ENCODE results near the gene GALNT7.
A peak's percentile ranks its signal among the peaks of the same experiment; 100 is the strongest.

The GALNT7 gene

DNA sequence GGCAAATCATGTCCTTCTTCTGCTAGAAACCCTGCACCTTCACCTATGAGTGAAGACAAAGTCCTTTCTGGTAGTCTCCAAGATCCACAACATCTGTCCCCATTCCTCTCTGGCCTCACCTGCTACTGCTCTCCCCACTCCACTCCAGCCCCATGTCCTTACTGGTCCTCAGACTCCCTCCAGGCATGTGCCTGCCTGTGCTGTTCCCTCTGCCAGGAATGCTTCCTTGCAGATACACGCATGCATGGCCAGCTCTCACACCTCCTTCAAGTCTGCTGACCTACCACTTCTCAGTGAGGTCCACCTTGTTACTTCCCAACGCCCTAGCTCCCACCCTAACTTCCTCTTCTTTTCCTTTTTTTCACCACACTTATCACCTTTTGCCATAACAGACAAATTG, 147.4 kb downstream of the GALNT7 start:
- no peak for DNase-seq

DNA sequence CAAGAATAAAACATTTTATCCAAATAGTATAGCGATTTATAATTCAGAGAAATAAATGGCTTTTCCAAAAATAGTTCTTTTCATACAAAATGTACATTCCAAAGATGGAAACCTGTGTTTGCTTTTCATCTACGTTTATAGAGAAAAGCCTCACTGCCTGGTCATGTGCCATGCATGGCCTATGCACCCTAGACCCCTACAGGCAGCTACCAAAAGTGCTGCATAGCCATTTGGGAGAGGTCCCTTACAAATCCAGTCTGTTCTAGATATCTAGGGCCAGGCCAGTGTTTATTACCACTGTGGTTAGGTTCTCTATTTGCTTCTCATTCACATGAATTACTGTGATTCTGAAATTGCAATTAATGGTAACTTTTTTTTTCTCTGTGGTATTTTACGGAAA, 148.4 kb downstream of the GALNT7 start:
- DNase-seq, result no peak

DNA sequence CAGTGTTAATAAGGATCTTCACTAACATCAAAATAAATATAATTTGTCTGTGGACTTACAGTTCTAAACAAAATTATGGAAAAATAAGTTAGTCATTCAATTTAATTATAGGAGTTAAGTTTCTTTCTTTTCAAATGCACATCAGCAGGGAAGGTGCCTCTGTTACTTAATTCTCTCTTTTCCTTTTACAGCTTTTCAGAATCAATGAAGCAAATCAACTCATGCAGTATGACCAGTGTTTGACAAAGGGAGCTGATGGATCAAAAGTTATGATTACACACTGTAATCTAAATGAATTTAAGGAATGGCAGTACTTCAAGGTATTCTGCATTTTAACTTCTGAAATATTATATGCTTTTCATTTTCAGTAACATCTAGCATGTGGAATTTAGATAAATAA, 149.6 kb downstream of the GALNT7 start:
- DNase-seq, result no peak

DNA sequence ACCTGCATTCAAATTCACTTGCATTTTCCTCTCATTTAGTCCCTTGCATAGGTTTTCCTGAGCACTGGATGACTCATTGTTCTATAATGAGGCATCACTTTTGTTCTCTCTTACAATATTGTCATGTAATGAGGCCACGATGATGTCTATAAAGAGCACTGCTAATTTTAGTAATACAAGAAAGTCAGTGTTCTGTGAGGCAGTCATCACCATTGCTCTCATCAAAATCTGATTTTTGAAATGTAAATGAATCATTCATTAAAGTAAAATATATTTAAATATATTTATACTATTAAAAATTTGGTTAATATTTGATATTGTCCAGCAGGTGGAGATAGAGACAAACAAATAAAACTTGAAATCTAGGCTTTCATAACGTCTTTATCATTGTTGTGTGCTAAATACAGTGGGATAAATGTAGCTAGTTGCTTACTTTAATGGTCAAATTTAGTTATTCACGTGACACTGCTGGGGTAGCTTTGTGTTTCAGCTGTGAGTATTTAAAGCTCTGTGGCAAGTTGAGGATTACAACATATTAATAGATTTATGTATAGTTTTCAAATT, 150.1 kb downstream of the GALNT7 start:
- DNase-seq, result no peak

DNA sequence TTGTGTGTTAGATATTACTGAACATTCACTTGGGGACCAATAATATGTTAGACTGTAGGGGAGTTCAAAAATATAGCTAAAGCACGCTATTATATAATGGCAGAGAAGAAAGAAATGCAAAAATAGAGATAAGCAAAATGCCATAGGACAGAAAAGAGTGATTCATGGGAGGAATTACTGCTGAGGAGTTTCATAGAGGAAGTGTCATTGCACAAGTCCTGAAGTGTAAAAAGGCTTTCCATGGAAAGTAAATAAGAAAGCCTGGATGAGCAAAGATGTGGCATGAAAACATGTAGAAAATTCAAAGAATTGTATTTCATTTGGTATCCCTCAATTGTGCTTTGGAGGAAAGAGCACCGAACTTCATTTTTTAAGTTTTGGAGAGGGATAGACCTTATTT, 151.1 kb downstream of the GALNT7 start:
- no peak for DNase-seq

DNA sequence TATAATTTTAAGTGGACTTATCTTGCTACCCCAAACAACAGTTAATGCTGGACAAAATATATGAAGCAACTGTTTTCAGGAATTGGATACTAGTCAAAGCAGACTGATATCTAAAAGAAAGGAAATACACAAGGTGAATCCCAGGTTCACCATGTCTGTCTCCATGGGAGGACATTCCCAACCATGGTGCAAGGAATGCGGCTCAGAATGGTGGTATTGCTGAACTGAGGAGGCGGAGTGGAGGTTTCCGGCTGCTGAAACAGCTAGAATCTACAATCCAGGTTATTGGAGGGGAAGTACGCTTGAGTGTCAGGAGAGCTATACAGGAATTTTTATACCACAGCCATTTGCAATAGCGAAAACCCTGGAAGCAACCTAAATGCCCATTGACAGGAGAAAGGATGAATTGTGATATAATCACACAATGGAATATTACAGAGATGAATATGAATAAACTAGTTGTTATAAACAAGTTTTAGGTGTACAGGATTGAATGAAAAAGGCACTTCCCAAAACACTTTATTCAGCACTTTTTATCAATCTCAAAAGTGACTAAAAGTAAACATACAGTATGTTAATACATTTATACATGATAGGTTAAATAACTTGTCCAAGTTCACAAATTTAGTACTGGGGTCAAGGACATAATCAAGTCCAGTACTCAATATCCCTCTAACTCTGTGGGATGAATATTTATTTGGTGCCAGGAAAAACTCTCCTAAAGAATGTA, 156.6 kb downstream of the GALNT7 start:
- no peak for DNase-seq

DNA sequence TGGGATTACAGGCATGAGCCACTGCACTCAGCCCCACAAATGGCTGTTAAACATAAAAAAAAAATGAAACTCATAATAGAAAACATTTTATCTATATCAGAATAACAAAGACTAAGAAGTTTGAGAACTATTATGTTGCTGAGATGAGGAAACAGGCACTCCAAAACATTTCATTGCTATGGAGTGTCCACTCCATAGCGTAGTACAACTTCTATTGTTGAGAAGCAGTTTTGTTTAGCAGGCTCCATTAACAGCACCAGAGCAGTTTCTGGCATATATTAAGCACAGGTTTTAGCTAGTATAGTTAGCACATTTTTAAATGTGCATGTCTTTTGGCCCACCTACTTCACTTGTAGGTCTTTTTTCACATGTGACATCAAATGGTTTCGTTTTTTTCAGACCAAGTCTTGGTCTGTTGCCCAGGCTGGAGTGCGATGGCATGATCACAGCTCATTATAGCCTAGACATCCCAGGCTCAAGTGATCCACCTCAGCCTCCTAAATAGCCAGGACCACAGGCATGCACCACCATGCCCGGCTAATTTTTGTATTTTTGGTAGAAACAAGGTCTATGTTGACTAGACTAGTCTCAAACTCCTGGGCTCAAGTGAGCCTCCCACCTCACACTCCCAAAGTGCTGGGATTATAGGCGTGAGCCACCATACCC, 159.8 kb downstream of the GALNT7 start:
- no peak for DNase-seq

DNA sequence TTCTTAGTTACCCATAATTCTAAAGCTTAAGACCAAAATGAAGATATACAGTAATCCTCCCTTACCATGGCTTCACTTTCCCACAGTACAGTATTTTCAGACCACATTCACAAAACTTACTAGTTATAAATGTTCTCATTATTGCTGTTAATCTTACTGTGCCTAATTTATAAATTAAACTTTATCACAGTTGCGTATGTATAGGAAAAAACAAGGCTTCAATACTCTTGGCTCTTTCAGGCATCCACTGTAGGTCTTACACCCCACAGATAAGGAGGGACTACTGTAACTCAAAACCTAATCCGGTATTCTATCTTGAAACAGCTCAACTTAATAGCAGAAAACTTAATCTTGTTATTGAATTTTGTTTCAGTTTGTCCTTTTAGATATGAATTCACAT, 162.0 kb downstream of the GALNT7 start:
- no peak for DNase-seq

DNA sequence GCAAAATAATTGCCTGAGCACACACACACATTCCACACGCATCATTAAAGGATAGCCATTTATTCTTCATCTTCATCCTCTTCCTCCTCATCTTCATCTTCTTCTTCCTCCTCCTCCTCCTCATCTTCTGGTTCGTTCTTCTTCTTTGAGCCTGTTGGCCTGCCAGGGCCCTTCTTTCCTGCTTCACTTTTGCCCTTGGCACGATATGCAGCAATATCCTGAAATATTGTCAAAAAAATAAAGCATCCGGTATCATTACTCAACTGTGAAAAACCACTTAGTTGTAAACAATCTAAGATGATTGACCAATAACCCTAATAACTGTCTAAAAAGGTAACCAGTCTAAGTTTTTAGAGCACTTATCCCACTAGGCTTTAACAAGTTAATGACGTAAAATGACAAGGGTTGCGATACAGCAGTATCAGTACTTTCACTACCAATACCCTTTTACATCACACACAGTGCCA, 163.4 kb downstream of the GALNT7 start:
- DNase-seq, result peak; percentile 2

DNA sequence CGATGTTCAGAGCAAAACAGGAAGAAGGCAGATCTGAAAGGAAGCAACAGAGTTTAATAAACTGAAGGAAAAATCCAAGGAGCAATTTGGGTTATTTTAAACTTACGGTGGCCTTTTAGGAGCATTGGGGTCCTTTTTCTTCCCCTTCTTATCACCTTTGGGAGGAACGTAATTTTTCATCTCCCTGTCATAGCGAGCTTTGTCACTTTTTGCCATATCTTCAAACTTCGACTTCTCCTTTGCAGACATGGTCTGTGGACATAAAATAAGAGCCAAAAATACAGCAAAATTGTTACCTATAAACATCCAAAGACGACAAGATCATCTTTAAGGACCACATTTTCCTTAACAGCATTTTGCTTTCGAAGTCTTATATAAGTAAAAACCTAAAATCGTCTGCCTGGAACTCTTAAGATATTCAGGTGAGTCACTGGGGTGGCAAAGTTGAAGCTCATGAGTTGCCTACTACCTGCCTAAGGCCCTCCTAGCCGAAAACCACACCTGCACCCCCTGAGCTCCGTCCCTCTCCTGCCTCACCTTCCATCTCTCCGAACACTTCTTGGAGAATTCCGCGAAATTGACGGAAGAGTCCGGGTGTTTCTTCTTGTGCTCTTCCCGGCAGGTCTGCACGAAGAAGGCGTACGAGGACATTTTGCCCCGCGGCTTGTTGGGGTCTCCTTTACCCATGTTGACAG, 164.5 kb downstream of the GALNT7 start:
- DNase-seq, result peak; percentile 53

DNA sequence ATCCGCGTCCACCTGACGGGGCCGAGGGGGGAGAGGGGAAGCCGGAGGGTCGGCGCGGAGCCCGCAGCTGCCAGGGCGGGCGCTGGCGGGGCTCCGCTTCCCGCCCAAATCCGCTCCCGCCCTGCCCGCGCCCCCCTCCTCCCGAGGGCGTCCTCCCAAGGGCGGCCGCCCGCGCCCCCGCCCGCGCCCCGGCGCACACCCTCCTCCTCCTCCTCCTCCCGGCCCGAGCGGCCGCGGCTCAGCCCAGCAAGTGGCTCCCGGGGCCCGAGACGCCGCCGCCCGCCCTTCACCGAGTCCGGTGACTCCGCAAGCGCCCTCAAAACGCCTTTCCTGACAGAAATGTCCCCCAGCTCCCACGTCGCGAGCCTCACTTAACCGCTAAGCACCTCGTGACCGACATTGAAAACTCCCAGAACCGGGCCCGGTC, 165.1 kb downstream of the GALNT7 start:
- peak; percentile 62 for DNase-seq

DNA sequence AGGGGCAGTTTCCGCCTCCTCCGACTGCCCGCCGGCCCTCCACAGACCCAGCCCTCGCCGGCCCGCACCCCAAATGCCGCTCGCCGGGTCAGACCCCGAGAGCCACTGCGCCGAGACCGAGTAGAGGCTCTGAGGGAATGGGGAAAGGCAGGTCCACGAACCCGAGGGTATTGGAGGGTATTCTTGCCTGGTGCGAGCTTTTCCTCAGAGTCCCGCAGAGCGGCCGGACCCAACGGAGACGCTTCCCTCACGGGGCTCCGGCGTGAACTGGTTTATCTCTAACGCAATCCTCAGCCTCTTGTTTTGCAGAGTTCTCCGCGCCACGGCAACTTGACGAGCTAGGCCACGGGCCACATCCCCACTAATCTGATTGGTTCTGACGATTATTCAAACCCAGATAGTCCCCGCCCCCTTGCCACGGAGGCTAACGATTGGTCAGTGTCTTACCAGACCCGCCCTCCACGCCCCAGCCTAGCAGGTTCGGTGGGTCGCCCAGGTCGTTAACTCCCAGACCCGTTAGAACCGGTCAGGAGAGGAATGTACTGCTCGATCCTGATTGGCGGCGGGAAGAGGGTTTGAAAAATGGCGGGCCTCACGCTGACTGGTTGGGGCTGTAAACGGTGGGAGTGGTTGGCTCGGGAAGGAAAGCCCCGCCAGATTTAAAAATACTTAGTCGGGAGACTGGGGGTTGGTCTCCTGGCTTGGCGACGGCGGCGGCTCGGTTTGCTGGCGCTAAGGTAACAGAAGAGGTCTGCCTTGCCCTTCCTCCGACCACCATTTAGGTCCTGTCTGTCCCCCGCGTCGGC, 165.7 kb downstream of the GALNT7 start, which contains the start of gene HMGB2:
HMGB2 (minus strand) TSS at position 274 of the 806 bp plus-strand sequence. CDS start 709 bp downstream, outside the sequence.
- DNase-seq, result peak; percentile 100

DNA sequence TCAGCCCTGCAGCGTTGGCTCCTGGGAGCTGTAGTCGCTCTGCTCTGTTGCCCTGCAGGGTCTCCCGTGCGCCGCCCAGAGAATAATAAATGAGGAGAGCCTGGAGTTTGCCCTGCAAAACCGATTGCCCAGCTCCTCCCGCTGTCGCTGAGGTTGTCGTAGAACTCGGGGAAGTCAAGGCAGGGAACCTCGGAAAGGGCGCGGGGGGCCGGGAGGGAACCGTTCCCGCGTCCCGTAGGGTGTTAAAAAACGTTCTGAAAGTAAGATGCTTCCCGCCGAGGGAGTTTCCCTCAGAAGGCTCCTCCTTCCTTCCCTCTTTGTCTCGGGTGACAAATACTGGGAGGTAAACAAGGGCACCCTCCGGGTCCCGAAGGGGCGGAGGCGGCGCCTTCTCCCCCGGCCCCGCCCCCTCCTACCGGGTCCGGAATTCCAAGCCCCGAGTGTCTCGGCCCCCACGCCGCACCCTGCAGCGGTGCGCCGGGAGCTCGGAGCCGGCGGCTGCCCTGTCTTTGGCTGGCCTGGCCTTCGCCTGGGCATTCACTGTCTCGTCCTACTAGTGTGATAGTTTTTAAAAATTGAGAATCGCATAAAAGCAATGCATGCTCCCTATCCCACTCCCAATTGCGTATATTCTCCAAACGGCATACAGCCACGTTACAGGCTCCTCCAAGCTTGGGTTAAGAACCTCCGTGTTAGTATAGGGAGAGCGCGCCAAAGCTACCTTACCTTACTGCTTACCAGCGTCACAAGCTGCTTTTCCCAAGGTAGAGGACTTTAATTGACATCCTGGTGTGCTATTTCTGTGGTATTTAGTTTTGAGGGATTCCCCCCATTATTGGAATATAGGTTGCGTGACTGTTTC, 166.5 kb downstream of the GALNT7 start:
- peak; percentile 37 for DNase-seq

DNA sequence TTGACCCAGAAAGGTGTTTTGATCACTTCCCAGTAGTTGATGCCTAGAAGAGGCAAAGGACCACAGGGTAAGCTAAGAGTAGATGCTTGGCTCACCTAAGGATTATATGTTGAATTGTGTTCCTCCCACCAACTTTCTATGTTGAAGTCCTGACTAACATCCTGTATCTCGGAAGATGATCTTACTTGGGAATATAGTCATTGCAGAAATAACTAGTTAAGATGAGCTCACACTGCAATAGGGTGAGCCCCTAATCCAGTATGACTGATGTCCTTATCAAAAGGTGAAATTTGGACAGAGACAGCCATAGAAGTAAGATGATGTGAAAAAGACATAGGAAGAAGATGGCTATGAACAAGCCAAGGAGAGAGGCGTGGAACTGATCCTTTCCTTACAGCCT, 168.9 kb downstream of the GALNT7 start:
- DNase-seq, result no peak

DNA sequence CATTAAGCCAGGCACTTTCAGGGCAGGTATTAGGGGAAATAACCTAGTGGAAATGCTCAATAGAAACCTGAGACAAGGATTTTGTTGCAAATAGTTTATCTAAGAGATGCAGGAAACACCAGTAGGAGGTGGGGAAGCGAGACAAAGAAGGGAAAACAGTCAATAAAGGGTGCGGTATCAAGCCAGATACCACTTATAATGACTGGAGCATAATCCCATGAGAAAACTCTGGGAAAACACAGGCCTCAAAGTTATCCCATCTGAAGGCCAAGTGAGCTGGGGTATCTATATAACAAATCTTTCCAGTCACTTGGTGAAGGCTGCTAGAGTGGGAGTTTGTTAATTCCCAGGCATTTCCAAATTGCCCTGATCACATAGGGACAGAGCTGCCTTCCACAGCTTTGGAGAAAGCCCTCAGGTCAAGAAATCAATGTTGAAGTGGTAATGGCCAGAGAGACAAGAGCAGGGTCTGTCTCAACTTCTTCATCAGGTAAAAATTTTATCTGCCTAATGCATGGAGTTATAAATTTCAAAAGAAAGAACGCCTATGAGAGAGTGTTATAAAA, 175.3 kb downstream of the GALNT7 start:
- no peak for DNase-seq

DNA sequence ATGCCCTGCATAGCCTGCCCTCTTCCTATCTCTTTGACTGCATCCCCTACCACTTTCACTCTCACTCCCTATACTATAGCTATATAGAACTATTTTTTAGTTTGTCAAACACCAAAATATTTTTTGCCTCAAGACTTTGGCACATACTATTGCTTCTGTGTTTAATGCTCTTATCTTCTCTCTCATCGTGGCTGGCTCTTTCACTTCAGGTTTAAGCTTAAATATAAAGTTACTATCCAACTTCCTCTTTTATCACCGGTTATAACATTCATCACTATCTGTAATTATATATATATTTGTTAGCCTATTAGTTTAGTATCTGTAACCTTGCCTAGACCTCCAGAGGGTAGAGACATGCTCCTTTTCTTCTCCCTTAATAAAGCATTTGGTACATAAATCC, 177.0 kb downstream of the GALNT7 start:
- no peak for DNase-seq

DNA sequence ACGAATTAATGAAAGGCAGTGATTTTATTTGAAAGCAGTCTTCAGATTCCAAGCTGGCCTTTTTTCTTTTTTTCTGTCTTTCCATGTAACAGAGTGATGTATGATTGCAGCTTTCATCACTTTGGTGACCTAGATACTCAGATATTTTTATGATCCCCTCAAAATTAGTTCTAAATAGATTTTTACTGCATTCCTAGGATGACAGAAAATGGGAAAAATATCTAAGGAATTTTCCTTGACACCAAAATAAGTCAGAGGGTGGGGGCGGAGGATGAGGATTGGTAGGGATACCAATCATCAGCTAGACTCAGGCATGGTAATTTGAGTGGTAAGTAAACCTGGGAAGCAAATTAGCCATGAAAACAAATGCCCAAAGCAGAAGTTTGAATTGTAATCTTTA, 177.5 kb downstream of the GALNT7 start:
- DNase-seq, result no peak

DNA sequence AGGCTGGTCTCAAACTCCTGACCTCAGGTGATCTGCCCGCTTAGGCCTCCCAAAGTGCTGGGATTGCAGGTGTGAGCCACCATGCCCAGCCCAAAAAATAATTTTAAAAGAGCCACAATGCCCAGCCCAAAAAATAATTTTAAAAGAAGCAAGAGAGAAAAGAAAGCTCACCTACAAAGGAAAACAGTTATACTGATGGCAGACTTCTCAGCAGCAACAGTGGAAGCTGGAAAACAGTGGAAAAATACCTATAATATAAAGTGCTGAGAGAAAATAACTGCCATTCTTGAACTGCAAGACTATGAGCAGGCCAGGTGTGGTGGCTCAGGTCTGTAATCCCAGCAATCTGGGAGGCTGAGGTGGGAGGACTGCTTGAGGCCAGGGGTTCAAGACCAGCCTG, 178.9 kb downstream of the GALNT7 start:
- DNase-seq, result no peak

DNA sequence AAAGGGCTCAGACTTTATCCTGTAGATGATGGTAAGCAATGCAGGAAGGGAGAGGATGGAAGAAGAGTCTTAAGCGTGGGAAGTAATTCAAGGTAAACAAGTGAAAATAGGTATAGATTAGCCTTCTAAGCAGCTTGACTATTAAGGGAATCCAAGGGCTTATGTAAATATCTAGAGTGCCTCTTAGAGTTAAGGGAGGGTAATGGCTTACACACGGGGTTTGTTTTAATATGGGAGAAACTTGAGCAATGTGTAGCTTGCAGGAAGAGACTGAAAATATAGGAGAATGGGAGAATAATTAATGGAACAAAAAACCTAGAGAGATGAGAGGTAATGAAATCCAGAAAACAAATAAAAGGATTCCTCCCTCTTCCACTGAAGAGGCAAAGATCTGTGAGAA, 189.3 kb downstream of the GALNT7 start:
- no peak for DNase-seq

DNA sequence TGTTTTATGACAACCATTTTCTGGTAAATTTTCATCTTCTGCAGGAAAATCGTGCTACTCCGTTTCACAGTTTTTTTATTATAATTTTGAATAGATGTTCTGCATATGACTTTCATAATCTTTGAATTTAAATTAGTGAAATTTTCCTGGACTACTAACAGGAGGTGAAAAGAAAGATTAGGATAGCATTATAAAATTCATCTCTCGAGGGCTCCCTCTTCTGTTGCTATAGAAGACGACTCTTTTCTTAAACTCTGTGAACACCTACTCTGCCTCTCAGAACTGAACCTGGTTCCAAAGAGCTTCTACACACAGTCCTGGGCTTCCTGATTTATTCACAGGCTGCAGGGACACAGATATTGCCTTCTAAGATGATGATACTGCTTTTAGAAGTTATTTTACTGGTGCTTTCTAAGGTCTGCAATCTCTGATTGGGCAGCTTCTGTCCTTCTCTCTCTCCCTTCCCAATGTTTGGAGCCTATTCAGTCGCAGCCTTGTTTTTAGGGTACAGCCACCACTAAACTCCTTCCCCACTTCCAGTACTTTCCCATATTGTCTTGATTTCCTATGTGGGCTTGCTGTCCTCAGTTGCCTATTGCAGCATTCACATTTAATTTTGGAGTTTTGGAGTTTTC, 192.1 kb downstream of the GALNT7 start:
- DNase-seq, result no peak

DNA sequence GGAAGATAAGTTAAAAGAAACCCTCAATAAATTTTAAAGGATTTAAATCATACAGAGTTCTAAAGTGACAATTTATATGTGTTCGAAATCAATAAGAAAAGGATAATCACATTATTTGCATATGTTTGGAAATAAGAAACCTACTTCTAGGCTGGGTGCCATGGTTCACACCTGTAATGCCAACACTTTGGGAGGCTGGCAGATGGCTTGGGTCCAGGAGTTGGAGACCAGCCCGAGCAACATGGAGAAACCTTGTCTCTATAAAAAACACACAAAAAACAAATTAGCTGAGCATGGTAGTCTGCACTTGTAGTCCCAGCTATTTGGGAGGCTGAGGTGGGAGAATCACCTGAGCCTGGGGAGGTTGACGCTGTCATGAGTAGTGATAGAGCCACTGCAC, 194.1 kb downstream of the GALNT7 start:
- DNase-seq, result no peak
